UCSD-AML1 (cell line): ENCODE data around the gene SIVA1.
A peak's percentile ranks its signal among the peaks of the same experiment; 100 is the strongest.
"Not testable (repeated sequence)": the region's sequence is repeated elsewhere in the genome, so short reads cannot be mapped to it uniquely, and the experiment has no call there.

ENCODE experiments used
- DNase-seq: peaks from one replicate; lab custom pipeline; 2025; ENCODE audit not compliant: unreplicated experiment; lab: John Stamatoyannopoulos, UW

SIVA1 gene

DNA sequence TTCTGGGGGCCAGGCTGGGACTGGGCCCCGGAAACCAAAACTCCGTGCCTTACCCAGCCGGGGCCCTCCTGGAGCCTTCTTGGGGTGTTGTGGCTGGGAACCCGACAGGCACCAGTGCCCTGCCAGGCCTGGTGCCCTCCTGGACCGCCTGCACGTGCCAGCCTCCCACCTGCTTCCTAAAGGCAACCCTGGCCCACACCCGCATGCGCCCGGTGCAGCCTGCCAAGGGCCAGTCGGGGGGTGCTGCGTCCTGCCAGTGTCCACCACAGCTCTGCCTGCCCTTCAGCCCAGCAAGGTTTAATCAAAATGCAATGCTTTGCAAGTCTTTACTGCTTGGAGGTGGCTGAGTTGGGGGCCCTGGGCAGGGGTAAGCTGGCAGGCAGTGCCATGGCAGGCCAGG, 34.1 kb upstream of the SIVA1 start:
- DNase-seq = no peak

DNA sequence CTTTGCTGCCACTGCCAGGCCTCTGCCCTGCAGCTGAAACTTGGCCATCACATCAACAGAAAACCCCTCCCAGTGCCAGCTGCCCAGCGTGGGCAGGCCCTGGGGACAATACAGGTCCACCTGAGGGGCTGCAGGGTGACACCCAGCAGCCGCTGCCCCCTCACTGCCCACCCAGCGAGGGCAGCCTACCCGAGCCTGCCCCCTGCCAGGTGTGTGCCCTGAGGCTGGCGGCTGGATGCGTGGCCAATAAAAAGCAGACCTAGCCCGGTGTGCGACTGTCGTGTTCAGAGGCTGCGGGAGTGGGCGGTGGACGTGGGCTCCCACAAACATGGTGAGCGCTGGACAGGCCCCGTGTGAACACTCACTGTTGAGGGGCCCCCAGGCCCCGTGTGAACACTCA, 33.6 kb upstream of the SIVA1 start:
- no peak for DNase-seq

DNA sequence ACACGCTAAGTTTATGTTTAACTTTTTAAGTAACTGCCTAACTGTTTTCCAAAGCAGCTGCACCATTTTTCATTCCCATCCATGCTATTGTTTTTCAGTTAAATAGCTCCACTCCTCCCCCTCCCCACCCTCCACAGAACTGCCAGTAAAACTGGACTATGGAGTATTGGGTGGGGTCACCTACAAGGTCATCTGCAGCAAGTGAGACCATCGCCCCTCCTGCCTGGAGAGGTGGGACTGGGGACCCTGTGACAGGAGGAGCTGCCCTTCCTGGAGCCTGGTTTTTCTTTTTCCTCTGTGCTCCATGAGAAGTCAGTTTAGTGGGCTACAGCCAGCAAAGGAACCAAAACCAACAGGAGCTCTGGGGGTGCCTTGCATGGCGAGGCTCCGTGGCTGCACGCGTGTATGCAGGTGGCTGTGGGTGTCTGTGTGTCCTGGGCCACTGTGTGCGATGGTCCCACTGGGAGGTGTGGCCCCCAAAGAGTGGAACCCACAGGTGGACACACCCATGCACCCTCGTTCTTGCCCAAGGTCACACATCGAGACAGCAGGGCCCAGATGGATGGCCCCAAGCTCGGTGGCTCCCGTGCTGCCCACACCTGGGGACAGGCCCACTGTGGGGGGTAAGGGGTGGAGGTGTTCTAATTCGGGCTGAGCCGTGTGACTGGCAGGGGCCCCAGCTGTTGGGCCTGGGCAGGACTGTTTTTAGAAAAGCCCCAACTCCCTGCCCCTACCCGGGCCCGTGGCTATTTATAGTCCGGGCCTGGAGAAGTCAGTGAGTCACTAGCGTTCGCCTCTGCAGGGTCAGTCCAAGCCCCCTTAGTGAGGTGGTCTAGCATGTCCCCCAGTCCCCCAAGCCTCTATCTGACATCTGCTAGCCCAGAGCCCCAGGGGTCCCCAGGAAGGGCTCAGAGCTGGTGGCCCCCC, 31.2 kb upstream of the SIVA1 start:
- no peak for DNase-seq

DNA sequence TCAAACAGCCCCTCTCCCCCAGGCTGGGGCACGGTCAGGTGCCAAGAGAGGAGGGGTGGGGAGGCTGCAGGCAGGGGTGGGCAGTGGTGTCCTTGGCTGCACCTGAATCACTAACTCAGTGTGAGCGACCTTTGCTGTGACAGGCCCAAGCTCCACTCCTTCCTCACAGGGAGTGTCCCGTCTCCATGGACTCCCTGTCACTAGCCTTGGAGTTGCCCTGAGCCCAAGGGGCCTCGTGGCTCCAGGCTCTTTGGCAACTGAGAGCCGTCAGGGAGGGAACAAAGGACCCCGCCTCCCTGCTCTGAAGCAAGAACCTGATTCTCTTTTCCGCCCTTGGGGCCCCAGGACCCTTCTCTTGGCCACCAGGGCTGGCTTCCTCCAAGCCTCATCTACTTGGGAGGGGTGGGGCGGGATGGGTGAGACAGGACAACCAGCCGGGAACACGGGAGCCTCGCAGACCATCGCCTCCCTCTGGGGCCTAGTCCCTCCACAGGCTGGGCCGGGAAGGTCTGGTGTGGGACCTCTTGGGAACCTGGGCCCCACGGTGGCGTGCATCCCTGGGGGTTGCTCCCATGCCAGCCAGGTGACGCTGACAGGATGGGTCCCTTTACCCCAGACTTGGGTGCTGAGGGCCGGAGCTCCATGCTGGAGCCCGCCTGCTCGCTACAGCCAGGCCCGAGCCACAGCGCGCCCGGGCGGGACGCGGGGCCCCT, 29.9 kb upstream of the SIVA1 start:
- DNase-seq = no peak

DNA sequence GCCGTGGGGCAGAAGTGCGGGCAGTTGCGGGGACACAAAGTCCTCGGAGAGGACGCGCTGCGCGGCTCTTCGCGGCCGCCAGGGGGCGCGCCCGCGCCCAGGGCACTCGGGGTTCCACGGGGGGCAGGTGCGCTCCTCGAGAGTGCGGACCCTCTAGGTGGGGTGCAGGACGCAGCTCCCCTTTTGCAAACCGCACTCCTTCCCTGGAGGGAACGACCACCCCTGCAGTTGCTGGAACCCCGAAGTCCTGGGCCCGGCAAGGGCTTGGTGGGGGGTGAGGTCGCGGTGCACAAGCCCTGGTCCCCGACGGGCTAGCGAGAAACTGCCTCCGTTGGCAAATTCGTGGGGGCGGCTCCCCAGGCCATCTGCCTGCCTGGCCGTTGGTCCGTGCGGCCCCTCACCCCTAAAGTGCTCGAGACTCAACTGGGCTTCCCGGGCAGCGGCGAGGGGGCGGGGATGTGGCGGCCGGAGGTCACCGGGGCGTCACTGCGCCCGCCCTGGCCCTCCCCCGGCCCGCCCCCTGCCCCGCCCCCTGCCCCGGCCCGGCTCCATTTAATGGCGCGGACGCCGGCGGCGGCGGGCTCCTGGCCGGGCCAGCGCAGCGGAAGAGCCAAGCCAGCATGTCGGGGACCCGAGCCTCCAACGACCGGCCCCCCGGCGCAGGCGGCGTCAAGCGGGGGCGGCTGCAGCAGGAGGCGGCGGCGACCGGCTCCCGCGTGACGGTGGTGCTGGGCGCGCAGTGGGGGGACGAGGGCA, 29.1 kb upstream of the SIVA1 start, which contains the start of gene ADSS1:
Gene ADSS1, plus strand, starts transcription at position 579 of the 756 bp plus-strand sequence. Its CDS starts 42 bp downstream, at position 621.
- DNase-seq = peak; percentile 77

DNA sequence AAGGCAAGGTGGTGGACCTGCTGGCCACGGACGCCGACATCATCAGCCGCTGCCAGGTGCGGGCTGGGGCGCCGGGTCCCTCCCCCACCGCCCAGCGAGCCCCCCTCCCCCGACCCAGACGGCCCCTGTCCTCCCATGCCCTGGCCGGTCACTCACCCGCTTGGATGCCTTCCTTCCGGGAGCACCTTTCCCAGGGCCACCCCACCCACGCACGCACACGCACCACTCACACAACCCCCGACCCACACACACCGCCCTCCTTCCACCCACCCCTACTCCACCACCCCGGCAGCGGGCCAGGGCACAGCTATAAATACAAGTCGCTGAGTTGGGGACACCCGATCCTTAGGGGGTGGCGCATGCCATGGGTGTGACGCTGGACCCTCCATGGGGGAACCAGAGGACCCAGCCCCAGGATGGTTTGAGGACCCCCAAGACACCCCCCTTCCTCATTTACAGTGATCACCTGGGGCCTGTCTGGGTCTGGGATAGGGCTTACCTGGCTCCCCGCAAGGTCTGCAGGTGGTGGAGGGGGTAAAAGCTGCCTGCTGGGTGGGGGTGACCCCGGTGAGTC, 28.5 kb upstream of the SIVA1 start:
- no peak for DNase-seq

DNA sequence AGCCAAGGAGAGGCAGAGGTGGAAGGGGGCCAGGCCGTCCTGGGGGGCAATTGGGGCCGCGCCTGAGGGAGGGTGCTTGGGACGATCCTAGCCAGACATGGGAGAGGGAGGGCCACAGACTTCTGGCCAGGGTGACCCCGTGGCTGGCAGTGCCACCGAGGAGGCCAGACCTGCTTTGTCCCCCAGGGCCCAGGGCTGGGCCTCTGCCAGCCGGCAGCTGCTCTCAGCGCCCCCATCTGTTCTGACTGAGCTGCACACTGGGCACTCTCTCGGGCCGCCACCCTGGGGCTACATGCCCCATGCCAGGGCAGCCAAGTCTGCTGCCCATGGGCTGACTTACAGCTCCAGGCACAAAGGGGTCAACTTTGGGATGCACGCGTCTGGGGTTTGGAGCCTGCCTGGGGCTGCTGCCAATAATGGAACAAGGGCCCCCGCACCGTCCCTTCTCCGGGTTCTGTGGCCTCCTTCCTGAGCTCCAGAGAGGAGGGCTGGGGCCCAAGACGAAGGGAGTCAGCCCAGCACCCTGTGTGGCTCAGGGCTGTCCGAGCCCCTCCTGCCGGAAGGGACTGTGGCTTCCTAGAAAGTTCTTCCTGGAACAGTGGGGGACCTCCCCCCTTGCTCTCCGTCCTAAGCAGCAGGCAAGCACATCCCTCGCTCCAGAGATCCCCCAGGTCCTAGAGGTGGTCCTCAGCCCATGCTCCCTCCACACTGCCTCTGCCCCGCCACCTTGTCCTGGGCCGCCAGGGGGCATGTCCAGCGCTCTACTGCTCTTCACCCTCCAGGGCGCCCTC, 27.8 kb upstream of the SIVA1 start:
- DNase-seq = peak; percentile 67

DNA sequence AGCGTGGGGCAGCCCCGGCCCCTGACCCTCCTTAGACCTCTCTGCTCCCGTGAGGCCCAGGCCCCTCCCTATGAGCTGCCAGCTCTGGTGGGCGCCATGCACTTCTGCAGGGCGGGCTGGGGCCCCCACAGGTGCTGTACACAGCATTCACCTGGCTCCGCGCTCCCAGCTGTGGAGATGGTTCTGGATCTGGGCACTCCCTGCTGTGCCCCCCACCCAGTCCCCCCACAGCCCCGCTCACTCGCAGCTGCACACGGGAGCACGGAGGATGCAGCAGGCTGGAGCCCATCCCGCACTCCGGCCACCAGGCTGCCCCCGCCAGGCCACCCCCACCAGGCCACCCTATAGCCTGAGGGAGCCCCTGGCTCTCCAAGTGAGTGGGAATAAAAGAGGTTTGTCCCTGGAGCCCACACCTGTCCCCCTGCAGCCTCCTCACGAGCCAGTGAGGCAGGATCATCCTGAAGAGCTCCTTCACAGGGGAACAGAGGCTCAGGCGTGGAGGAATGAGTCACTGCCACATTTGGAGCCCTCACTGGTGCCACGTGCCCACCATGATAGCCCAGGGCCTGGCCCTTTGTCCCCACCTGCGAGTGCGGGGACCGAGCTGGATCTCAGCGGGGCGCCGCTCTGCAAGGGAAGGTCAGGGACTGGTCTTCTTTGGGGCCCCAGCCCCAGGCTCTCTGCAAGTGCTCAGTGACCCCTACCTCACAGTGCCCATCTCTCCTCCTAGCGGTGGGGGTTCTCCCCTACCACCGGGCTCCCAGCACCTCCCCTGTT, 27.0 kb upstream of the SIVA1 start:
- DNase-seq = no peak

DNA sequence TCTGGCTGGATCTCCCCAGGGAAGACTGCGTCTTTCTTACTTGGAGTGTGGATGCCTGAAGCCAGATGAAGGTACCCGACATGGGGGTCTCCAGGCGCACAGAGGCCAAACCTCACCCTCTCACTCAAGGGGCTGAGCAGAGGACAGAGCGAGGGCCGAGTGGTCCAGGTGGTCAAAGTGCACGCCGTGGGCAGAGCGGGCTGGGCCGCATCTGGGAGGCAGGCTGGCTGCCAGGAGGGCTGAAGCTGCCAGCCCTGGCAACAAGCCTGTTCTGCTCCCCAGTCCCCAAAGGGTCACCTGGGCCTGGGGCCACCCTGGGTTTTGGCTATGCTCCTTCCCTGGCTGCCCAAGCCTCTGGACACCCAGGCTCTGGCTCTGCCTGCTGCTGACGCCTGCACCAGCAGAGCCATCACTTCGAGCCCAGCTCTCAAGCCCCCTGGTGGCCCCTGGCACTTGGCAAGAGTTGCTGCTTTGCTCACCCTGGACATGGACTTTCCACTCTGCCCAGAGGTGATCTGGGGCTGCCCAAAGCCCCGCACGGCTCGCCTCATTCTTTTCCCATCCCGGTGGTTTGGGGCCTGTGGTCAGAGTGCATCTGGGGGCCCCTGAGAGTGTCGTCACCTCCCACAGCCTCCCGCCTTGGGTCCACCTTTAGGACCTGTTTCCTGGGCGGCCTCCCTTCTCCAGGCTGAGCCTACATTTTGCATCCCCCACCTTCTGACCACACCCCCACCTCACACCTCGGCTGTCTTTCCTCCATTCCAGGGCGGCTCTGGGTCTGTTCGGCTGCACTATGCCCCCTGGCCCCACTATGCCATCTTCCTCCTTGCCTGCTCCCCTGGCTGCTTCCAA, 26.1 kb upstream of the SIVA1 start:
- no peak for DNase-seq

DNA sequence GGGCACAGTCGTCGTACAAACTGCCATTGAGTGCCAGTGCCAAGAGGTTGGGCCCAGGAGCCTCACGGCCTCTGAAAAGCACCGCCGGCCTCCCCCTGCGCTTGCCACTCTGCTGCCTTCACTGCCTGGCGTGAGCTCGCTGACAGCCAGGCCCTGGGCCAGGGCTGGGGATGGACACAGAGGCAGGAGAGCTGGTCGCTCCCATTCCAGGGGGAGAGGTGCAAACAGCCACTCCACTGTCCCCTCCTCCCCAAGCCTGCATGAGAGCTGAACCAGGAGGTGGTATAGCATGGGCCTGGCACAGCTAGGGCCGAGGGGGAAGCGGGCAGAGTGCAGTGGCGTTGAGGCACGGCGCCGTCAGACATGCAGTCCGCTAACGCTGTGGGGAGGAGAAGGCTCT, 24.3 kb upstream of the SIVA1 start:
- no peak for DNase-seq

DNA sequence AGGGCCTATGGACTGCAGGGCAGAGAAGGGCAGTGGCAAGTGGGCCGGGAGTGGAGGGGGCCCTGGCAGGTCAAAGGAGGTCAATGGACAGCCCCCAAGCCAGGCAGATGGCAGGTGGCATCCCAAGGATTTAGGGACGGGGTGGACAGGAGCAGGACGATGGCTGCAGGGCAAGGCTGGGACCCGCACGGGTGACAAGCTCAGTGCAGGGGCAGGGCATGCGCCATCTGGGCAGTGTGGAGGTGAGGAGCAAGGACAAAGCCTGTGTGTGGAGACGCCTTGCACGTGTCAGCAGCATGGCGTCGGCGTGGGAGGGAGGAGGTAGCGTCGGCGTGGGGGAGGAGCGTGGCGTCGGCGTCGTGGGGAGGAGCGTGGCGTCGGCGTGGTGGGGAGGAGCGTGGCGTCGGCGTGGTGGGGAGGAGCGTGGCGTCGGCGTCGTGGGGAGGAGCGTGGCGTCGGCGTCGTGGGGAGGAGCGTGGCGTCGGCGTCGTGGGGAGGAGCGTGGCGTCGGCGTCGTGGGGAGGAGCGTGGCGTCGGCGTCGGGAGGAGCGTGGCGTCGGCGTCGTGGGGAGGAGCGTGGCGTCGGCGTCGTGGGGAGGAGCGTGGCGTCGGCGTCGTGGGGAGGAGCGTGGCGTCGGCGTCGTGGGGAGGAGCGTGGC, 23.6 kb upstream of the SIVA1 start:
- DNase-seq = not testable (repeated sequence)

DNA sequence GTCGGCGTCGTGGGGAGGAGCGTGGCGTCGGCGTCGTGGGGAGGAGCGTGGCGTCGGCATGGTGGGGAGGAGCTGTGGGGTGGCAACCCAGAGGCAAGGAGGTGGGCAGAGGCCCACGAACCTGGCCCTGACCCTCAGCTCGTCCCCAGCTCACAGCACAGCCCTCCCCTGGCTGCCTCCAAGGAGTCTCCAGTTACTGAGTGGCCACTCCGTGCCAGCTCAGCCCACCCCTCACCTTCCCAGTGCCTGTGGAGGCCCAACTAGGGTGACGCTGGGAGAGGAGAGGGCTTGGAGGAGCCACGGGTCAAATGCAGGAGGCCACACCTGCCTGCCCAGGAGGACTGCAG, 23.1 kb upstream of the SIVA1 start:
- no peak for DNase-seq

DNA sequence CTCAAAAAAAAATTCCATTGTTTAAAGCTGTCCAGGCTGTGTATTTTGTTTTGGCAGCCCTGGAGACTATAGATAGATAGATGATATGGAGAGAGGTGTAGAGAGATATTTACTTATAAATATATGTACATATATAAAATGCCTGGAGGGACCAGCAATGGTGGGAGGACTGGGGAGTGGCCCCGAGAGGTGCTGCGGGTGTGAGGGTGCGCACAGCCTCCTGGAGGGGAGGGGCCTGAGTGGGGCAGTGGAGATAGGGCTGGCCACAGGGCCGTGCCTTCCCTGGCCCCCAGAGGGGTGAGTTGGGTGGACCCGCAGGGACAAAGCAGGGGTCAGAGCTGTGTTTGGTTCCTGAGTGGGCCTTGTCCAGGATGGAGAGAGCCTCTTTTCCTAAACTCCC, 22.5 kb upstream of the SIVA1 start:
- no peak for DNase-seq

DNA sequence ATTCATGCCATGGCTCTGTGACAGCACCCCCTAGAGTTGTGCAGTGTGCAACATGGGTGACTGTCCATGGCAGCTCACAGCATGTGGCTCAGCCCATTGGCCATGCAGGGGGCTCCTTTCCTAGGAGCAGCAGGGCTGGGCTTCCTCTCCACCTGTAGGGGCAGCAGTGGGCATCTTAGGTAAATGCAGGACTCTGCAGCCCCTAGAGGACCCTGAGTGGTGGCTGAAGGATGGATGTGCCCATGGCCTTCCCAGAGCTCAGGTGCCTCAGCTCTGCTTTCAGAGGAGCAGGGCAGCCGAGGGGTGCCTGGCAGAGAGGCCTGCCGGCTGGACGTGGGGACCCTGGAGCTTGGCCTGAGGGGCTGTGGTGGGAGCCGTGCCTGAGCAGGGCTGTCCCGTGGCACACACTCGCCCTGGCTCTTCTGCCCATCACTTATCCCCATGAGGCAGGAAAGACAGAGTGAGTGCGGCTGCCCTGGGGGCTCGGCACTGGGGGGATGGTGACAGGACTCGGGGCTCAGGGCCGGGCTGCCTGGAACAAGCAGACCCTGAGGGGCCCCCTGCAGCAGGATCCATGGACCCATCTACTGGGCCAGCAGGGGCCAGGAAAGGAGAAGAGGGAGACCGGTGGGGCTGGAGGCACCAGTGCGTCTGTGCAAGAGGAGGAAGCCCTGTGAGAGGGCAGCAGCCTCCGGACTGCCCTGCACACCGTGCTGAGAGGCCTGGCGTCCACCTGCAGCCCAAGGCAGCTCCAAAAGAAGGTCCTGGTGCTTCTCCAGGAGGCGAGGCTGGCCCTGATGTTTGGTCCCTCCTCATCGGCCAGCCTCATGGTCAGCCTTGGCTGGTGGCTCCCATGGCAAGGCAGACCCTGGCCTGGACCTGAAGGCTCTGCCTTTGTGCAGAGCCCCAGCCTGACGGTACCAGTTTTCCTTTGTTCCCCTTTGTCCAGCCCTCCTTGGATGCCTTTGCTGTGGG, 21.3 kb upstream of the SIVA1 start:
- DNase-seq = no peak

DNA sequence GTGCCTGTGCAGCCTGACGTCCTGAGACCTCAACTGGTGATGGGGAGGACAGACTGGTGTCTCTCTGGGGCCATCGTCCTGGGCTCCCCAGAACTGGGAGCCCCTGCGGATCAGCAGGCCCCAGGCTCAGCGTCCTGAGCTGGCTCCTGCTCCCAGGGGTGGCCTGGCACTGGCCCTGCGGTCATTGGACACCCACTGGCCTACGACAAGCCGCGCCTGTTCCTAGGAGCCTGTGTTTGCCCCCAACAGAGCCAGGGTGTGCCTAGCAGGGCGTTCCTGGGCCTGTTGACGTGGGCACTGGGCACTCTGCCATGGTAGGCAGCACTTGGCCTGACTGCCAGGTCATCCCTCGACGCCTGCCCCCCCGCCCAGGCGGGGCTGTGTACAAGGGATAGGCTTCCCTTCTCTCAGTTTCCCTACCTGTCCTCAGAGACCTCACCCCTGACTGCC, 20.6 kb upstream of the SIVA1 start:
- no peak for DNase-seq

DNA sequence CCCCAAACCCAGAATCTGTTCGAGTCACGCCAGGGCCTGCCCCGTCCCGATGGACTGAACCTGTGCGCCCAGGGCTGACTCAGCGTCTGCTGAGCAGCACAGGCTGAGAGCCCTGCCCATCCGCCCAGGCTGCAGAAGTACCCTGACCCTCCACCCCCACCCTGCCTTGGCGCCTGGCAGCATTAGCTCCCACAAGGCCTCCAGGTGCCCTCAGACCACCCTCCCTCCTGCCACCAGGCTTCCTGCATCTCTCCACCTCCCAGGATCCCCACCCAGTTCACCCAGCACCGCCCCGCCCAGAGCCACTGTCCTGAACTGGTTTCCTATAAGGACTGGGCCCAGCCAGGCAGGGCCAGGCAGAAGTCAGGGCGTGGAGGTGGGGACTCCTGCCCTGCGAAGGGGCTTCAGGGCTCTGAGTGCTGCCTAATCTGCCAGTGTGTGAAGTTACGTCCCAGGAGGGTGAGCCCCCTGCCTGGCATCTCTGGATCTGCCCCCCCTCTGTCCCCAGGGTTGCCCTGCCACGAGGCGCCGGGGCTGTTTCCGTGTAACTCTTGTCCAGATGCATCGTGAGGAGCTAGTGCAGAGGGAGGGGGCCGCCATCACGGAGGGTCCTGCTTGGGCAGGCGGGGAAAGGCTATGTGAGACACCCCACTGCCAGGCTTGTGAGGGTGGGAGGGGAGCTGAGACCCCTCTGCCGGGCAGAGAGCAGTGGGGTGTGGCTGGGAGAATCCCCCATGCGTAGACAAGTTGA, 19.8 kb upstream of the SIVA1 start:
- DNase-seq = no peak
